Measurements from ENCODE around the gene EEA1.
"Not testable (repeated sequence)": the region's sequence is repeated elsewhere in the genome, so short reads cannot be mapped to it uniquely, and the experiment has no call there.

EEA1 gene

GRCh38 chr12:92928962-92929915 is at the start of gene EEA1:
Gene EEA1, minus strand, starts transcription at chr12:92929295. Its CDS starts 229 bp downstream, at chr12:92929066.
- peak; percentile 96 to 97 for DNase-seq (ENCODE audit: low read depth in 2 of 2)

DNA sequence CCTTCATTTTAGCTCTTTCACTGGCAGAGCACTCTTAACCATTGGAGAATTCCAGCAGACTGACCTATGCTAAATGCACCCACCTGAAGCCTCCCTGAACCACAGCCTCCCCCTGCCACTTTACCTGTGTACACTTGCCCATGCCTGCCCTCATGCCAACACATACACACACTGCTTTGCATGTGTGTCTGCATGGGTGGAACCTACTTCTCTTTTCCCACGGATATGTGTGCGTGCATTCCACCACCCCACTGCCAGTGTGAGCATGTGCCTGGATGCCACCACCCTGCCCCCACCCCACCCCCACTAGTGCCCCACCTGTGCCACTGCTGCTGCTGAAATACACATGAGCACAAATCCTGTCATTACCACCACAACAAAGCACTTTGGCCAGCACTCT is 49.5 kb upstream of the EEA1 start:
- DNase-seq (ENCODE audit: low read depth in 2 of 2), result no peak

DNA sequence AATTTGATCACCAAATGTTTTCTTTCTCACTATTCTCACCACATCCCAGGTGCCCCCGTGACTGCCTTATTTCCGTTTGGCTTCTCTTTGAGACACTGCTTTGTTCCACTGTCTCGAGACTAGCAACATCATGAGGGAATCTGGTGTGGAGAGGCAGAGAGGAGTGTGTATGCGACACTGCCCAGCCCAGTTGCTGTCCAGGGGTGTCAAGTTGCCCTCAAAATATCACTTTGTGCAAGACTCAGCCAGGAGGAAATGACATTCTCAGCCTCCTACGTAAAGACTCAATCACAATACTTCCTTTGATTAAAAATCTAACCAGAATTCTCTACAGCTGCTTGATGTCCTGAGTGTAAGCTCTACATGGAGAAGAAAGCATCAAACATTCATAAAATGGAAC is 48.2 kb upstream of the EEA1 start:
- DNase-seq (ENCODE audit: low read depth in 2 of 2), result no peak

- DNase-seq (ENCODE audit: low read depth in 2 of 2), result no peak
Measured at GRCh38 chr12:92974759-92975158, 45.7 kb upstream of the EEA1 start.

DNA sequence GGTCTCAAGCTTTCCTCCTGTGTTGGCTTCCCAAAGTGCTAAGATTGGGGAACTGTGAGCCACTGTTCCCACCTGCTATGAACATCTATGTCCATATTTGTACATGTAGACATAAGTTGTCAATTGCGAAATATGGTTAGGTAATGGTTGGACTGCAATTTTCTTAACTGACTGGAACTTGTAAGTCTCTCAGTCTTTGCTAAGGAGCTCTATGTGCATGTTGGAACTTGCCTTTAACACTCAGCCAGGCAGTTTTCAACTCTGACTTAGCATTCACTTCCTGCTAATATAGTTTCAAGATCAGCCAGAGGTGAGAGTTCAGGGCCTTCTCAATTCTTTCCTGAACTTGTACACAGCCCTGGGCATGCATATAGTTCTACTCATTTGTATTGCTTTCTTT is 44.5 kb upstream of the EEA1 start:
- no peak for DNase-seq (ENCODE audit: low read depth in 2 of 2)

GRCh38 chr12:92971859-92972524 is 42.9 kb upstream of the EEA1 start:
- no peak for DNase-seq (ENCODE audit: low read depth in 2 of 2)

- no peak for DNase-seq (ENCODE audit: low read depth in 2 of 2)
Measured at GRCh38 chr12:92968176-92968813, 39.2 kb upstream of the EEA1 start.

- not testable (repeated sequence) for DNase-seq (ENCODE audit: low read depth in 2 of 2)
Measured at GRCh38 chr12:92964378-92964777, 35.3 kb upstream of the EEA1 start.

DNA sequence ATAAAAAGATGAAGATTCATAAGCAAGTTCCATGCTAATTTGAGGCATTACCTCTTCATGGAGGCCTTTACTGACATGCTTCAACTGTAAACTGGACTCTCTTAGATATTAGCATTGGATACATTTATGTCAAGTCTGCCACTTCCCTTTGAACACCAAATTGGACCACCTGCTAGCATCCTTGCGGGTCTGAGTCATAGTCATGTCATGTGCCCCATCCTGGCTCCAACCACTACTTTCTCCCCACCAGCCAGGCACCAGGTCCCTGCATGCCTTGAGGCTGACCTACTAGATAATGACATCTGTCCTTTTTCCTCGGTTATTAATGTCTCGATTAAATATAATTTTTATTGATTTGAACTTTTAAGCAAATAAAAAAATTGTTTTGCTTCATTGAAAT is 32.9 kb upstream of the EEA1 start:
- no peak for DNase-seq (ENCODE audit: low read depth in 2 of 2)

DNA sequence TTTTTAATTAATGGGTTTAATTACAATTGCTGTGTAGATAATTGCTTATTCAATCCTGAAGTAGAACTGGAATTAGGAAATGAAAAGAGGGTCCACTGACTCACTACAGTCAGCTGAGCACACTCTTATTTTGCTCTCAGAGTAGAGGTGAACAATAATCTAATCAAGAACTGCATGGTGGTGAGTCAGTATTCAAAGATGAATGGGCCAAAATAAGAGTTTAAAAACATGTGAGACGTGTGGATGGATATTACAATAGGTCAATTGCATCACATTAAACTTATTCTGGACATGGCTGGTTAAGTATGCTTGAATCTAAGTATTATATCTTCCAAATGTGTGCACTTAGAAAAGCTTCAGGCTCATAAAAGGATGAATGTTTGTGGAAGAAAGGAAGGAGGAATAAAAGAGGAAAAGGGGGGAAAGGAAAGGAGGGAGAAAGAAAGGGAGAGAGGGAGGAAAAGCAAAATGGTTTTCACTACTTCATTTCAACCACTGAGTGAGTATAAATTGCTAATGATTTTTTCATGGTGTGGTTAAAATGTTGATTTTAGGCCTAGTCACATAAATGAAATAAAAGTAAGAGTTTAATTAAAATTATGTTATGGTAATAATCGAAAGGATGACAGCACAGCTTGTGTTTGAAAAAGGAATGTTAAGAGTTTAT is 27.0 kb upstream of the EEA1 start:
- DNase-seq (ENCODE audit: low read depth in 2 of 2), result no peak

DNA sequence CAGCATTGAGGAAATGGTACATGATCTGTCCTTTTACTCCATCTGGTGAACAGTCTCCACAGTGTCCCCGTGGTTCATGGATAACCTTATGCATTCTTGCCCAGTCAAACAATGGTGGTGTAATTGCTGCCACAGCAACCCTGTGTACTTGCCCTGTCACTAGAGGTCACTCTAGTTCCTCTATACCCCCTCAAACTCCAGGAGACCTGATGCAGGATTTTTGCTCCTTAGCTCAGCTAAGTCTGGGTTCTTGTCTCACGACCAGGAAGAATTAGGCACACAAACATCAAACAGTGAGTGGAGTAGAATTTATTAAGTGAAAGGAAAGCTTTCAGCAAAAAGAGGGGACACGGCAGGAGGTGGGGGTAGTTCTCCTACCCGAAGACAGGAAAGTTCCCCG is 24.7 kb upstream of the EEA1 start:
- DNase-seq (ENCODE audit: low read depth in 2 of 2), result no peak

- no peak for DNase-seq (ENCODE audit: low read depth in 2 of 2)
Measured at GRCh38 chr12:92952394-92952793, 23.3 kb upstream of the EEA1 start.

DNA sequence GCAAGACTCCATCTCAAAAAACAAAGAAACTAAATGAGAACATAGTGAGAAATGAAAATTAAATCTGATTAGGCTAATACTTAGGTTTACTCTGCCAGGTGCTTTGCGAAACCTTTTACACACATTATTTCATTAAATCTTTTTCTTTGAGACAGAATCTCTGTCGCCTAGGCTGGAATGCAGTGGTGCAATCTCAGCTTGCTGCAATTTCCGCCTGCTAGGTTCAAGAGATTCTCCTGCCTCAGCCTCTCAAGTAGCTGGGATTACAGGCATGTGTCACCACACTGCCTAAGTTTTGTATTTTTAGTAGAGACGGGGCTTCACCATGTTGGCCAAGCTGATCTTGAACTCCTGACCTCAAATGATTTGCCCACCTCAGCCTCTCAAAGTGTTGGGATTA is 21.9 kb upstream of the EEA1 start:
- no peak for DNase-seq (ENCODE audit: low read depth in 2 of 2)

DNA sequence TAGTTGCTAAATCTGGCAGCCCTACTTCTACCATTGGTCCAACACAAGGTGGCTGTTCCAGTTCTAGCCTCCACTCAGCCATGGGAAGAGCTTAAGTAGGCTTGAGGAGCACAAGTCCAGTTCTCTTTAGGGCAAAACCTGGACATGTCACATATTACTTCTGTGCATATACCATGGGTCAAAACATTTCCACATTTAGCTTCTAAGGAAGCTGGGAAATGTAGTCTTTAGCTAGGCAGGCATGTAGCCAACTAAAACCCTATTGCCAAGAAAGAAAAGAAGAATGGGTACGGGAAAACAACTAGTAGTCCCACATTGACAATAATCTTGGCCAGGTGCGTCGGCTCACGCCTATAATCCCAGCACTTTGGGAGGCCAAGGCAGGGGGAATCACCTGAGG is 20.9 kb upstream of the EEA1 start:
- no peak for DNase-seq (ENCODE audit: low read depth in 2 of 2)

GRCh38 chr12:92949466-92949865 is 20.4 kb upstream of the EEA1 start:
- DNase-seq (ENCODE audit: low read depth in 2 of 2), result no peak

DNA sequence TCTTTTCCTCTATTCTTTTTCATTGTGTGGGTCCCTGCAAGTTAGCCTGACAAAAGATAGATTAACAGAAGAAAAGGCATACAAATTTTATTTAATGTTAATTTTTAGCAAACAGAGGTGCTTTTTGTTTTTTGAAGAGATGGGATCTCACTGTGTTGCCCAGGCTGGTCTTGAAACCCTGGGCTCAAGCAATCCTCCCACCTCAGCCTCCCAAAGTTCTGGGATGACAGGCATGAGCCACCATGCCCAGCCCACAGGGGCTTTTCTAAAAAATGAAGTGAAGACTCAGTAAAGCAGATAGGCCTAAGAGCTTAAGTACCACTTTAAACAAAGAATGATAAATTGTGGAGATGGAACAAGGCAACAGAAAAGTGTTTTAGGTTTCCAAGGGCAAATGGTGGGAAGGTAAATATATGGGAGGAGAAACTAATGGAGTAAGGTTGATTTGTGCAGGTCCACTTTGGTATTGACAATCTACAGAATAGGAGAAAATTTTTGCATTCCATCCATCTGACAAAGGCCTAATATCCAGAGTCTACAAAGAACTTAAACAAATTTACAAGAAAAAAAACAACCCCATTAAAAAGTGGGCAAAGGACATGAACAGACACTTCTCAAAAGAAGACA is 18.6 kb upstream of the EEA1 start:
- DNase-seq (ENCODE audit: low read depth in 2 of 2), result no peak

DNA sequence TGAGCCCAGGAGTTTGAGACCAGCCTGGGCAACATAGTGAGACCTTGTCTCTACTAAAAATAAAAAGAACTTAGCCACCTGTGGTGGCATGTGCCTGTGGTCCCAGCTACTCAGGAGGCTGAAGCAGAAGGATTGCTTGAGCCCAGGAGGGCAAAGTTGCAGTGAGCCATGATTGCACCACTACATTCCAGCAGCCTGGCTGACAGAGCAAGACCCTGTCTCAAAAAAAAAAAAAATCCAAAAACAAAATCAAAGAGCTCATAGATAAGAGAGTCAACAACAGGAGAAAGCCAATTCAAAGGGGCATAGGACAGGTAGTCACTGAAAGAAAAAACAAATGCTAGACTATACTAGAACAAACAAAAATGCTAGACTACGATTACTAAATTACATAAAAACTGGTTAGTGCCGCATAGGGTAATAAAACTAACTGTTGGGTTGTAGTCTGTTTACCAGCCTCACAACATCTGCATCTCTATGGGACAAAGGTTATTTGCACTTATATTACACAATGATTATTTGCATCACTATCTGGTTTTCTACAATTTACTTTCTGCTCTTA is 16.6 kb upstream of the EEA1 start:
- DNase-seq (ENCODE audit: low read depth in 2 of 2), result no peak

DNA sequence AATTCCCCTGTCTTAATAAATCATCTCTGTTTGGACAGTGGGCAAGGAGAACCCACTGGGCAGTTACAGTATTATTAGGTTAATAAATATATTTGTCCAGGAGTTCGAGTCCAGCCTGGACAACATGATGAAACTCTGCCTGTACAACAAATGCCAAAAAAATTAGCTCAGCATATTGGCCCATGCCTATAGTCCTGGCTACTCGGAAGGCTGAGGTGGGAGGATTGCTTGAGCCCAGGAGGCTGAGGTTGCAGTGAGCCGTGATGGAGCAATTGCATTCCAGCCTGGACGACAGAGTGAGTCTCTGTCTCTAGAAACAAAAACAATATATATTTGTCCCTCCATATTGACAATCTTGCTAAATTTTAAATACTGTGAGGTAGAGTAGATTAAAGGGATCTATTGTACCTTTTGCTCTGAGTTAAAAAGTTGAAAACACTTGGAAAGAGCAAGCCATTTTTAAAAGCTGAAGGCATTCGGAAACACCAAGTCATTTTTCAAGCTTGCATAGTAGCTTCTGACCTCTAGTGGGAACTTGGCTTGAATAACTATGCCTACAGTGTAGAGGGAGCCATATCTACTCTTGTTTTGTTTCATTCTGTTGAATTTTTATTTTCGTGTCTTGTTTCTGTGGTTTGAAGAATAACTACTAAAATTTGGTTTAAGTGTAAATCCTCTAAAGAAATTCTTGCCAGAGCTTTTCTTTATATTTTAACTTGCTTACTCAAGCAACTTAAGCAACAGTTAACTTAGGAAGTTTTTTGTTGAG is 14.6 kb upstream of the EEA1 start:
- no peak for DNase-seq (ENCODE audit: low read depth in 2 of 2)

GRCh38 chr12:92942905-92943304 is 13.8 kb upstream of the EEA1 start:
- no peak for DNase-seq (ENCODE audit: low read depth in 2 of 2)

GRCh38 chr12:92939116-92939515 is 10.0 kb upstream of the EEA1 start:
- no peak for DNase-seq (ENCODE audit: low read depth in 2 of 2)

DNA sequence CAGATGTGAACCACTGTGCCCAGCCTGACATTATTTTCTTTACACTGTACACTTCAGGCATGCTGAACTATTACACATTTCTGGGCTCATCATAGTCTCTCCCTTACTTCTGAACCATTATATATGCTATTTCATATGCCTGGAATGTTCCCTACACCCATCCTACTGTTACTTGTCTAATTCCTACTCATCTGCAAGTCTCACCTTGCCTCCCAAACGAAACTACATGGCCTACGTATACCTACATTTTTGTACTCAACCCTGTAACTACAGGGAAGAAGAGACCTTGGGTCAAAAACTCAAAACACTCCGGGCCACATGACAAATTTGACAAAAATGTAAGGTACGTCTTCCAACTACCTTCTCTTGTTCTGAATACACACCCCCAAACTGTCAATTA is 9.5 kb upstream of the EEA1 start:
- DNase-seq (ENCODE audit: low read depth in 2 of 2), result no peak
